ENCODE measurements around the gene MED20. TPM values are rescaled to one million over a fixed set of nuclear protein-coding genes. Genes with fewer than 3 reads are reported as not detected.
A peak's percentile ranks its signal among the peaks of the same experiment; 100 is the strongest.

The MED20 gene
- total RNA-seq, 5 donors from 2014 or later (not counting 1 experiment from before 2014, with no cell fraction given), result 5.4 to 12.1 (median 11.1) TPM

GRCh38 chr6:41929924-41930323 is 9.0 kb upstream of the MED20 start:
- ChIA-PET CTCF (interaction anchor here in 1 of 2 donors (0.5 kb wide), 1 partner anchor 9 kb away, joined by 5 read pairs; no protein-coding TSS in a partner anchor), POLR2A (no interaction called here)
- H3K36me3 ChIP-seq (ENCODE audit: control insufficient read depth in 2 of 2, extremely low read depth in 1 of 2, insufficient read depth in 1 of 2, low read length in 1 of 2), result peaks cover 6 to 66% of the 10 kb centered on the region in 2 donors
- no peak overlapping the region for H3K4me3 ChIP-seq (ENCODE audit: control insufficient read depth in 1 of 2, extremely low read depth in 1 of 2, low read length in 1 of 2)
- DNase-seq (no peak), ATAC-seq (replicated peaks in 1 of 4) (no peak)
- H3K4me1 ChIP-seq (ENCODE audit: control insufficient read depth in 1 of 2, extremely low read depth in 1 of 2, insufficient read depth in 2 of 2, low read length in 2 of 2), result peaks cover under 1 to 30% of the 10 kb centered on the region in 2 experiments
- H3K27ac ChIP-seq (ENCODE audit: low read length), result no peak overlapping the region
- no peak overlapping the region for H3K27ac Mint-ChIP-seq
- H3K4me1 Mint-ChIP-seq, result peaks cover 23 to 36% (median 35%) of the 10 kb centered on the region in 3 donors
- no peak overlapping the region for H3K4me3 Mint-ChIP-seq
- no peaks in the 10 kb centered on the region for H3K27me3 Mint-ChIP-seq
- 92% methylated on average over 5 of the region's 6 CpGs for WGBS (ENCODE audit: insufficient coverage)
- no peaks in the 10 kb centered on the region for H3K27me3 ChIP-seq (replicated peaks in 1 of 2; ENCODE audit: control insufficient read depth in 2 of 2, extremely low read depth in 1 of 2, insufficient read depth in 2 of 2, low read length in 1 of 2)
- H3K9me3 Mint-ChIP-seq, result no peaks in the 10 kb centered on the region
- peaks cover 41% of the 10 kb centered on the region for H3K36me3 Mint-ChIP-seq
- H3K9me3 ChIP-seq, result no peaks in the 10 kb centered on the region

GRCh38 chr6:41927253-41927652 is 6.3 kb upstream of the MED20 start:
- H3K27ac Mint-ChIP-seq, result peak overlapping the region in 1 of 2 donors; percentile 50
- H3K4me3 ChIP-seq (ENCODE audit: control insufficient read depth in 1 of 2, extremely low read depth in 1 of 2, low read length in 1 of 2), result no peak overlapping the region
- H3K4me3 Mint-ChIP-seq, result no peak overlapping the region
- ChIA-PET POLR2A (interaction anchor here (0.5 to 1.0 kb wide), 3 partner anchors 9 to 90 kb away, joined by 3 to 12 read pairs (median 3); no protein-coding TSS in a partner anchor), CTCF (no interaction called here)
- no peaks in the 10 kb centered on the region for H3K9me3 ChIP-seq
- peaks cover 1 to 50% of the 10 kb centered on the region in 2 donors for H3K36me3 ChIP-seq (ENCODE audit: control insufficient read depth in 2 of 2, extremely low read depth in 1 of 2, insufficient read depth in 1 of 2, low read length in 1 of 2)
- DNase-seq, result no peak
- no peaks in the 10 kb centered on the region for H3K9me3 Mint-ChIP-seq
- ATAC-seq (replicated peaks in 1 of 4), result no peak
- H3K36me3 Mint-ChIP-seq, result peaks cover 27% of the 10 kb centered on the region
- H3K27me3 ChIP-seq (replicated peaks in 1 of 2; ENCODE audit: control insufficient read depth in 2 of 2, extremely low read depth in 1 of 2, insufficient read depth in 2 of 2, low read length in 1 of 2), result no peaks in the 10 kb centered on the region
- no peaks in the 10 kb centered on the region for H3K27me3 Mint-ChIP-seq
- no peak overlapping the region for H3K27ac ChIP-seq (ENCODE audit: low read length)
- H3K4me1 Mint-ChIP-seq, result peaks cover 35 to 48% (median 46%) of the 10 kb centered on the region in 3 donors
- WGBS (ENCODE audit: insufficient coverage), result 93% methylated on average over 5 of the region's 6 CpGs
- peaks cover 8 to 39% of the 10 kb centered on the region in 2 experiments for H3K4me1 ChIP-seq (ENCODE audit: control insufficient read depth in 1 of 2, extremely low read depth in 1 of 2, insufficient read depth in 2 of 2, low read length in 2 of 2)

DNA sequence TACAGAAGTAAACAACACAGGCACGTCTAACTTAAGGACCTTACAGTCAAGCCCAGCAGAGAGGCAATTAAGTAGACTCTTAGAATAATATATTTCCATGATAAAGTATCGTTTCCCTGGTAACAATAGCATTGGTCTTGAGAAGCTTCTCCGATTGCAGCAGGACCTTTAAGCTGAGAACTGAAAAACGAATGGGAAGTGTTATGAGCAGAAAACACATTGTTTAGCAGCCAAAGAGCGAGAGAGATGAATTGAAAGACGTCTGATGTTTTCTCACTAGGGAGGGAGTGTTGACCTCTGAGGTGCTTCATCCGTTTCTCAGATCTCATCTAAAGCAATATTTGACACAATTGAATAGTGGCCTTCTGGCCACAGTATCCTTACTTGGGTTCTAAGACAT is 1.2 kb upstream of the MED20 start:
- peaks cover 20 to 51% of the 10 kb centered on the region in 2 experiments for H3K4me1 ChIP-seq (ENCODE audit: control insufficient read depth in 1 of 2, extremely low read depth in 1 of 2, insufficient read depth in 2 of 2, low read length in 2 of 2)
- peak overlapping the region; percentile 93 to 99 for H3K4me3 ChIP-seq (ENCODE audit: control insufficient read depth in 1 of 2, extremely low read depth in 1 of 2, low read length in 1 of 2)
- peak overlapping the region; percentile 89 to 99 (median 99) for H3K4me3 Mint-ChIP-seq

DNA sequence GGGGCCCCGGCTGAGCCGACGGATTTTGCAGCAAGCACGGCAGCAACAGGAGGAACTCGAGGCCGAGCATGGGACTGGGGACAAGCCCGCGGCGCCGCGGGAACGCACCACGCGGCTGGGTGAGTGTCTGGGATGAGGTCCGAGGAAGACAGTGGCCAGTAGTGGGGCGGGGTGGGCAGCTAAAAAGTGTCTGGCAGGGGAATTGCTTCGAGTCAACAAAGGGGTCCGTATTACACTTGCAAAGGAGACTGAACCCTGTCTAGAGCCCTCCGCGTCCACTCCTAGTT is 716 bp upstream of the MED20 start:
- CTCF ChIA-PET, result interaction anchor here (0.6 to 3.3 kb wide), 30 partner anchors 11 to 1517 kb away, joined by 3 to 46 read pairs (median 6); partner anchors contain the start of genes TOMM6 (in 2 of the 2), CCND3 (in 1 of the 2), MRPS10 (in 1 of the 2) and TAF8 (in 1 of the 2)
- Mint-ChIP-seq H3K27ac (peak overlapping the region; percentile 98 to 99), H3K27me3 (peaks cover 0 to 2% of the 10 kb centered on the region in 2 donors), H3K4me3 (peak overlapping the region; percentile 89 to 99 (median 99)), H3K9me3 (no peaks in the 10 kb centered on the region), H3K36me3 (peaks cover 9% of the 10 kb centered on the region), H3K4me1 (peaks cover 55 to 61% (median 58%) of the 10 kb centered on the region in 3 donors)
- Histone ChIP-seq H3K9me3 (no peaks in the 10 kb centered on the region), H3K27me3 (replicated peaks in 1 of 2; ENCODE audit: control insufficient read depth in 2 of 2, extremely low read depth in 1 of 2, insufficient read depth in 2 of 2, low read length in 1 of 2) (no peaks in the 10 kb centered on the region), H3K4me1 (ENCODE audit: control insufficient read depth in 1 of 2, extremely low read depth in 1 of 2, insufficient read depth in 2 of 2, low read length in 2 of 2) (peaks cover 20 to 51% of the 10 kb centered on the region in 2 experiments), H3K27ac (ENCODE audit: low read length) (peak overlapping the region; percentile 91), H3K4me3 (ENCODE audit: control insufficient read depth in 1 of 2, extremely low read depth in 1 of 2, low read length in 1 of 2) (peak overlapping the region; percentile 93 to 99), H3K36me3 (ENCODE audit: control insufficient read depth in 2 of 2, extremely low read depth in 1 of 2, insufficient read depth in 1 of 2, low read length in 1 of 2) (peaks cover 0 to 7% of the 10 kb centered on the region in 2 donors)
- POLR2A ChIA-PET, result interaction anchor here in 1 of 2 donors (0.9 to 1.0 kb wide), 3 partner anchors 14 to 134 kb away, joined by 3 to 11 read pairs (median 6); partner anchors contain the start of genes TAF8 and TOMM6
- DNase-seq, result no peak
- 0% methylated on average over 16 of the region's 20 CpGs for WGBS (ENCODE audit: insufficient coverage)
- peak in 3 of 4 experiments; percentile 19 to 31 (median 25) for ATAC-seq (replicated peaks in 1 of 4)

More for the DNA sequence above, 1.2 kb upstream of the MED20 start:
- peak overlapping the region; percentile 98 to 99 for H3K27ac Mint-ChIP-seq
- Histone ChIP-seq H3K27me3 (replicated peaks in 1 of 2; ENCODE audit: control insufficient read depth in 2 of 2, extremely low read depth in 1 of 2, insufficient read depth in 2 of 2, low read length in 1 of 2) (no peaks in the 10 kb centered on the region), H3K36me3 (ENCODE audit: control insufficient read depth in 2 of 2, extremely low read depth in 1 of 2, insufficient read depth in 1 of 2, low read length in 1 of 2) (peaks cover 0 to 4% of the 10 kb centered on the region in 2 donors), H3K27ac (ENCODE audit: low read length) (peak overlapping the region; percentile 91), H3K9me3 (no peaks in the 10 kb centered on the region)
- CTCF ChIA-PET, result interaction anchor here (0.6 to 3.3 kb wide), 10 partner anchors 10 to 1517 kb away, joined by 3 to 46 read pairs (median 6); partner anchors contain the start of gene TOMM6 (in 1 of the 2)
- POLR2A ChIA-PET, result no interaction called here
- WGBS (ENCODE audit: insufficient coverage), result no CpG with 5 or more reads among the region's 7 CpGs
- peaks cover 0 to 2% of the 10 kb centered on the region in 2 donors for H3K27me3 Mint-ChIP-seq
- H3K4me1 Mint-ChIP-seq, result peaks cover 54 to 61% (median 60%) of the 10 kb centered on the region in 3 donors
- H3K9me3 Mint-ChIP-seq, result no peaks in the 10 kb centered on the region
- DNase-seq (no peak), ATAC-seq (replicated peaks in 1 of 4) (no peak)
- H3K36me3 Mint-ChIP-seq, result peaks cover 7% of the 10 kb centered on the region

DNA sequence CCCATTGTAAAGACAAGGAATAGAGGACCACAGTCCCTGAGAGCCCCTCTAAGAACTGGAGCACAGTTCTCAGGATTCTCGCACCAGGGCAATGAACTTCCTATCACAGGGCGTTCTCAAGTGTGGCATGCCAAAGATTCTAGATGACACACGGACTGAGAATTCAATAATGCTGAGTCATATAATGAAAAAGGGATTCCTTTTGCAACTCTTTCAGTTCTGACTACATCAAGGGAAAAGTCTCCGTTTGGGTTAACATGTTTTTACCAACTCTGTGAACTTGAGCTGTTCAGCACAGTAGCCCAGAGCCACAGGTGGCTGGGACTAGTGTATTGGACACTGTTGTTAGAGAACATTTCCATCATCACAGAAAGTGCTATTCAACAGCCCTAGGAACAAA is 3.4 kb downstream of the MED20 start:
- Histone ChIP-seq H3K9me3 (no peaks in the 10 kb centered on the region), H3K36me3 (ENCODE audit: control insufficient read depth in 2 of 2, extremely low read depth in 1 of 2, insufficient read depth in 1 of 2, low read length in 1 of 2) (peaks cover 0 to 26% of the 10 kb centered on the region in 2 donors), H3K4me3 (ENCODE audit: control insufficient read depth in 1 of 2, extremely low read depth in 1 of 2, low read length in 1 of 2) (no peak overlapping the region), H3K27ac (ENCODE audit: low read length) (no peak overlapping the region), H3K27me3 (replicated peaks in 1 of 2; ENCODE audit: control insufficient read depth in 2 of 2, extremely low read depth in 1 of 2, insufficient read depth in 2 of 2, low read length in 1 of 2) (no peaks in the 10 kb centered on the region), H3K4me1 (ENCODE audit: control insufficient read depth in 1 of 2, extremely low read depth in 1 of 2, insufficient read depth in 2 of 2, low read length in 2 of 2) (peaks cover 14 to 24% of the 10 kb centered on the region in 2 experiments)
- WGBS (ENCODE audit: insufficient coverage), result 0% methylated on average over 1 of the region's 4 CpGs
- Mint-ChIP-seq H3K27ac (no peak overlapping the region), H3K27me3 (peaks cover 0 to 2% of the 10 kb centered on the region in 2 donors), H3K9me3 (no peaks in the 10 kb centered on the region), H3K36me3 (peaks cover 21% of the 10 kb centered on the region), H3K4me1 (peaks cover 30 to 41% (median 38%) of the 10 kb centered on the region in 3 donors), H3K4me3 (no peak overlapping the region)
- no peak for DNase-seq
- no peak for ATAC-seq (replicated peaks in 1 of 4)
- ChIA-PET POLR2A (no interaction called here), CTCF (no interaction called here)

- no peaks in the 10 kb centered on the region for H3K27me3 ChIP-seq (replicated peaks in 1 of 2; ENCODE audit: control insufficient read depth in 2 of 2, extremely low read depth in 1 of 2, insufficient read depth in 2 of 2, low read length in 1 of 2)
- Mint-ChIP-seq H3K4me3 (no peak overlapping the region), H3K9me3 (no peaks in the 10 kb centered on the region), H3K27me3 (no peaks in the 10 kb centered on the region), H3K36me3 (peaks cover 28% of the 10 kb centered on the region), H3K4me1 (peaks cover 11 to 19% (median 19%) of the 10 kb centered on the region in 3 donors), H3K27ac (no peak overlapping the region)
- H3K36me3 ChIP-seq (ENCODE audit: control insufficient read depth in 2 of 2, extremely low read depth in 1 of 2, insufficient read depth in 1 of 2, low read length in 1 of 2), result peaks cover 0 to 28% of the 10 kb centered on the region in 2 donors
- CTCF ChIA-PET, result interaction anchor here (0.5 to 1.1 kb wide), 2 partner anchors 15 to 133 kb away, joined by 3 read pairs; no protein-coding TSS in a partner anchor
- no peak overlapping the region for H3K27ac ChIP-seq (ENCODE audit: low read length)
- DNase-seq (no peak), ATAC-seq (replicated peaks in 1 of 4) (no peak)
- H3K9me3 ChIP-seq, result no peaks in the 10 kb centered on the region
- no peak overlapping the region for H3K4me3 ChIP-seq (ENCODE audit: control insufficient read depth in 1 of 2, extremely low read depth in 1 of 2, low read length in 1 of 2)
- H3K4me1 ChIP-seq (ENCODE audit: control insufficient read depth in 1 of 2, extremely low read depth in 1 of 2, insufficient read depth in 2 of 2, low read length in 2 of 2), result peaks cover 2 to 6% of the 10 kb centered on the region in 2 experiments
- POLR2A ChIA-PET, result no interaction called here
- WGBS (ENCODE audit: insufficient coverage), result no CpG with 5 or more reads among the region's 4 CpGs
Measured at GRCh38 chr6:41914869-41915530, 5.9 kb downstream of the MED20 start.

All from T-cell (primary cell).